GM12878 (cell line): ENCODE data around the gene OGFRL1. TPM values are rescaled to one million over a fixed set of nuclear protein-coding genes. Genes with fewer than 3 reads are reported as not detected.

Experiments
- ATAC-seq: fragments of 200-7000 bp; cut with Tn5 transposase; 3 replicates; pipeline ENCODE4 v1.9.1; 2020; ENCODE audit warnings: mild to moderate bottlenecking, moderate library complexity
- BruUV-seq: library from RNA; stranded (reverse); fragments of 400-500 nt; replicated peaks from 2 replicates; lab custom pipeline; 2021; lab: Mats Ljungman, UMichigan
- CTCF ChIA-PET: fragments of 300-600 bp; sonication (Branson Sonifier 250); formaldehyde crosslinking; extraction: SDS; loops from one replicate; lab custom pipeline; 2021; ENCODE audit warnings: inconsistent platforms; lab: Yijun Ruan, JAX
- POLR2A ChIA-PET: fragments of 350-600 bp; formaldehyde crosslinking; extraction: SDS; loops from one replicate; lab custom pipeline; 2021; ENCODE audit warnings: inconsistent platforms; lab: Charles Lee
- RAD21 ChIA-PET: fragments of 300-600 bp; sonication (Branson Sonifier 250); formaldehyde crosslinking; loops from one replicate; lab custom pipeline; 2023; ENCODE audit warnings: antibody characterized with exemption; ENCODE audit not compliant: unreplicated experiment; lab: Charles Lee
- SMC1A ChIA-PET: fragments of 300-600 bp; sonication (Branson Sonifier 250); formaldehyde crosslinking; loops from one replicate; lab custom pipeline; 2023; ENCODE audit not compliant: unreplicated experiment, uncharacterized antibody; lab: Charles Lee
- DNase-seq: peaks from one replicate; pipeline ENCODE4 v3.0.0-alpha.2; 2011; ENCODE audit warnings: low read depth, low spot score
- FAIRE-seq: peaks from 3 replicates; lab custom pipeline; 2011; peaks lifted over from hg19 to GRCh38; lab: Jason Lieb, UNC
- H2AFZ ChIP-seq: 2 replicates; pipeline ENCODE4 v1.6.0; 2011; ENCODE audit warnings: low read depth, low read length, control low read depth; ENCODE audit not compliant: control insufficient read depth
- H3K27ac ChIP-seq: 2 replicates; pipeline ENCODE4 v1.5.1; 2011; ENCODE audit warnings: control low read depth; ENCODE audit not compliant: control insufficient read depth, insufficient read depth
- H3K27me3 ChIP-seq, 2 experiments: replicated peaks in 1 of 2; 2 replicates each; pipeline versions ENCODE4 v1.6.0 to v1.6.1; 2011; ENCODE audit warnings: low read length in 1 of 2; ENCODE audit not compliant: control insufficient read depth in 2 of 2, insufficient read depth in 2 of 2
- H3K36me3 ChIP-seq, 2 experiments: 2 replicates each; pipeline ENCODE4 v1.5.1; 2011; ENCODE audit warnings: low read length in 1 of 2; ENCODE audit not compliant: control insufficient read depth in 2 of 2, insufficient read depth in 2 of 2
- H3K4me1 ChIP-seq: 2 replicates; pipeline ENCODE4 v1.6.1; 2011; ENCODE audit warnings: mild to moderate bottlenecking, low read length, moderate library complexity, mixed read lengths; ENCODE audit not compliant: control insufficient read depth, insufficient read depth
- H3K4me2 ChIP-seq: 2 replicates; pipeline ENCODE4 v1.6.0; 2011; ENCODE audit warnings: control low read depth; ENCODE audit not compliant: control insufficient read depth, insufficient read depth
- H3K4me3 ChIP-seq: fragments of 200-600 bp; sonication (generic); 2 replicates; pipeline ENCODE4 v1.5.1; 2016
- H3K79me2 ChIP-seq: 2 replicates; pipeline ENCODE4 v1.6.0; 2011; ENCODE audit warnings: low read length; ENCODE audit not compliant: control insufficient read depth, insufficient read depth
- H3K9ac ChIP-seq: 2 replicates; pipeline ENCODE4 v1.8.0; 2011; ENCODE audit warnings: low read length, control low read depth, mixed read lengths; ENCODE audit not compliant: control insufficient read depth, insufficient read depth
- H3K9me3 ChIP-seq: replicated peaks from 3 replicates; pipeline ENCODE4 v1.5.1; 2011; ENCODE audit warnings: mild to moderate bottlenecking, low read length; ENCODE audit not compliant: control insufficient read depth, insufficient read depth
- H4K20me1 ChIP-seq: 2 replicates; pipeline ENCODE4 v1.6.0; 2011; ENCODE audit not compliant: control insufficient read depth, insufficient read depth
- BCL11A ChIP-seq: IDR thresholded peaks from 2 replicates; pipeline ENCODE4 v1.6.1; 2011; ENCODE audit warnings: low read depth, low read length
- FOXK2 ChIP-seq: fragments of 450-650 bp; IDR thresholded peaks from 2 replicates; pipeline ENCODE4 v1.6.1; 2017; ENCODE audit warnings: mild to moderate bottlenecking, moderate library complexity
- HCFC1 ChIP-seq: fragments of 150-350 bp; IDR thresholded peaks from 2 replicates; pipeline ENCODE4 v1.6.1; 2014; ENCODE audit warnings: low read length
- HDAC2 ChIP-seq: fragments of 200-600 bp; sonication (generic); IDR thresholded peaks from 2 replicates; pipeline ENCODE4 v1.6.1; 2017
- PAX8 ChIP-seq: fragments of 450-650 bp; IDR thresholded peaks from 2 replicates; pipeline ENCODE4 v1.6.1; 2017; ENCODE audit warnings: mild to moderate bottlenecking, moderate library complexity
- SMARCA5 ChIP-seq: fragments of 450-650 bp; IDR thresholded peaks from 2 replicates; pipeline ENCODE4 v1.6.1; 2017; ENCODE audit warnings: mild to moderate bottlenecking
- SREBF2 ChIP-seq: IDR thresholded peaks from 2 replicates; pipeline ENCODE4 v1.6.1; 2012; ENCODE audit warnings: mild to moderate bottlenecking, low read length
- STAT1 ChIP-seq: fragments of 450-650 bp; conservative IDR thresholded peaks from 2 replicates; pipeline ENCODE4 v1.6.1; 2014; ENCODE audit warnings: antibody characterized with exemption, mild to moderate bottlenecking
- YBX1 ChIP-seq: fragments of 450-650 bp; IDR thresholded peaks from 2 replicates; pipeline ENCODE4 v1.6.1; 2016; ENCODE audit warnings: antibody characterized with exemption
- WGBS: methylation state at CpG from one replicate; pipeline ENCODE4 v1.1.6; 2016; ENCODE audit warnings: low lambda C conversion rate; ENCODE audit not compliant: insufficient replicate concordance, insufficient coverage; ENCODE audit errors: missing lambda C conversion rate; 5-methylcytosine and 5-hydroxymethylcytosine counted together
- in situ Hi-C: fragments of 300-500 bp; cut with MboI; formaldehyde crosslinking; loops from 9 replicates; pipeline ENCODE4 v1.14.3; 2018; ENCODE audit warnings: mixed read lengths
- intact Hi-C: fragments of 100-400 bp; cut with micrococcal nuclease; formaldehyde crosslinking; loops from one replicate; pipeline ENCODE4 v1.14.2; 2022; ENCODE audit not compliant: unreplicated experiment
- polyA plus RNA-seq, 11 experiments: library from polyadenylated mRNA; depleted of rRNA in 4 of 11; unstranded in 6 of 11; stranded (reverse) in 5 of 11; fragments of >200 nt; fragmentation: Nextera tagmentation in 4 of 11; fragmentation: Illumina TruSeq in 1 of 11; extraction: Ambion mirVana in 4 of 11; extraction: Trizol in 1 of 11; gene quantifications; 1 replicate in 1 of 11; 2 replicates in 10 of 11; pipeline versions ENCODE4 v1.2.1 to v1.2.3, GENCODE V29; 2011 to 2016; ENCODE audit warnings: inconsistent platforms in 2 of 11, missing spikeins in 2 of 11, low read depth in 1 of 11
- total RNA-seq, 4 experiments: library from RNA; depleted of rRNA in 3 of 4; stranded (reverse); fragments of >200 nt in 3 of 4; fragmentation: Illumina TruSeq in 1 of 4; extraction: Trizol in 1 of 4; gene quantifications; 2 replicates each; pipeline versions ENCODE4 v1.2.1 to v1.2.3, GENCODE V29; 2013 to 2021

The OGFRL1 gene
- total and polyA plus RNA-seq, 10 of the 15 experiments (the other 5 are each of a cell fraction or from before 2014, with no cell fraction given) = 0.24 to 5.8 (median 2.3) TPM

- TF ChIP-seq HCFC1 (no peak), STAT1 (no peak), PAX8 (no peak), SMARCA5 (no peak)
Measured at GRCh38 chr6:71254323-71254722, 34.3 kb upstream of the OGFRL1 start (continued).

- Histone ChIP-seq H2AFZ (no peak overlapping the region), H3K4me2 (no peak overlapping the region), H3K36me3 (no peaks in the 10 kb centered on the region), H3K4me3 (no peak overlapping the region), H3K9ac (no peak overlapping the region), H3K9me3 (no peaks in the 10 kb centered on the region), H3K27ac (no peak overlapping the region), H3K79me2 (no peaks in the 10 kb centered on the region), H3K27me3 (no peaks in the 10 kb centered on the region), H3K4me1 (no peaks in the 10 kb centered on the region), H4K20me1 (no peaks in the 10 kb centered on the region)
- in situ Hi-C loops = no loop called here
- ChIA-PET CTCF (no interaction called here), SMC1A (interaction anchor here (1.1 kb wide), 1 partner anchor 9 kb away, joined by 3 read pairs; no protein-coding TSS in a partner anchor), RAD21 (no interaction called here), POLR2A (no interaction called here)
- intact Hi-C loops = no loop called here
- ATAC-seq (no peak), FAIRE-seq (no peak), DNase-seq (no peak)
- BruUV-seq = no TSS peak
- WGBS = 26% methylated on average over 7 of the region's 7 CpGs
- TF ChIP-seq FOXK2 (no peak), YBX1 (no peak), BCL11A (no peak), SREBF2 (no peak), HDAC2 (no peak)
Measured at GRCh38 chr6:71258078-71258866, 30.3 kb upstream of the OGFRL1 start.
